HCT116 (cell line): ENCODE results near the gene ROBO1.

ENCODE experiments used
- CEBPB ChIP-seq: IDR thresholded peaks from 2 replicates; pipeline ENCODE4 v1.6.1; 2012; ENCODE audit warnings: low read depth
- EZH2phosphoT487 ChIP-seq: fragments of 200-600 bp; IDR thresholded peaks from 2 replicates; pipeline ENCODE4 v1.6.1; 2018; ENCODE audit warnings: antibody characterized with exemption, borderline replicate concordance
- JUND ChIP-seq: IDR thresholded peaks from 2 replicates; pipeline ENCODE4 v1.6.1; 2012
- MAX ChIP-seq: IDR thresholded peaks from 2 replicates; pipeline ENCODE4 v1.6.1; 2012
- POLR2A ChIP-seq: IDR thresholded peaks from 2 replicates; pipeline ENCODE4 v1.7.0; 2011; ENCODE audit warnings: borderline replicate concordance; ENCODE audit not compliant: insufficient read depth, insufficient read length; ENCODE audit errors: extremely low read depth
- POLR2AphosphoS5 ChIP-seq: IDR thresholded peaks from 2 replicates; pipeline ENCODE4 v1.6.1; 2011; ENCODE audit warnings: mild to moderate bottlenecking, low read depth, low read length, moderate library complexity
- RAD21 ChIP-seq: IDR thresholded peaks from 2 replicates; pipeline ENCODE4 v1.6.1; 2012; ENCODE audit warnings: low read depth, mild to moderate bottlenecking
- REST ChIP-seq: IDR thresholded peaks from 2 replicates; pipeline ENCODE4 v1.6.1; 2012; ENCODE audit warnings: low read depth
- SP1 ChIP-seq: IDR thresholded peaks from 2 replicates; pipeline ENCODE4 v1.6.1; 2012; ENCODE audit warnings: low read depth
- TCF7L2 ChIP-seq: IDR thresholded peaks from 2 replicates; pipeline ENCODE4 v1.7.0; 2011; ENCODE audit warnings: borderline replicate concordance, inconsistent platforms; ENCODE audit not compliant: insufficient read depth, insufficient read length; ENCODE audit errors: extremely low read depth
- YY1 ChIP-seq: IDR thresholded peaks from 2 replicates; pipeline ENCODE4 v1.6.1; 2011; ENCODE audit warnings: low read length, low read depth, moderate library complexity, mild to moderate bottlenecking; ENCODE audit not compliant: insufficient replicate concordance; ENCODE audit errors: extremely low read depth
- ZNF274 ChIP-seq: fragments of 200-500 bp; sonication (Bioruptor generic); IDR thresholded peaks from 2 replicates; pipeline ENCODE4 v1.6.1; 2014; ENCODE audit warnings: mild to moderate bottlenecking, low read depth, low read length, inconsistent platforms
- TF ChIP-seq, protein P1 (sequence below), 3 experiments: fragments of 200-600 bp in 1 of 3; sonication (generic) in 1 of 3; IDR thresholded peaks in 2 of 3; conservative IDR thresholded peaks in 1 of 3; 2 replicates each; pipeline ENCODE4 v1.5.1; 2012 to 2017; ENCODE audit warnings: low read depth in 2 of 3, low read length in 2 of 3, antibody characterized with exemption in 1 of 3, borderline replicate concordance in 1 of 3, control low read depth in 1 of 3, mild to moderate bottlenecking in 1 of 3, mixed read lengths in 1 of 3, mixed run types in 1 of 3, moderate library complexity in 1 of 3; ENCODE audit not compliant: insufficient read depth in 1 of 3
- TF ChIP-seq, protein P2 (sequence below): IDR thresholded peaks from 2 replicates; pipeline ENCODE4 v1.6.1; 2012

- TF ChIP-seq POLR2AphosphoS5 (no peak), TCF7L2 (no peak), POLR2A (no peak), REST (no peak), EZH2phosphoT487 (no peak), YY1 (no peak), RAD21 (no peak), SP1 (no peak), CEBPB (no peak), ZNF274 (no peak), JUND (no peak), MAX (no peak)
- TF ChIP-seq, protein P1, sequence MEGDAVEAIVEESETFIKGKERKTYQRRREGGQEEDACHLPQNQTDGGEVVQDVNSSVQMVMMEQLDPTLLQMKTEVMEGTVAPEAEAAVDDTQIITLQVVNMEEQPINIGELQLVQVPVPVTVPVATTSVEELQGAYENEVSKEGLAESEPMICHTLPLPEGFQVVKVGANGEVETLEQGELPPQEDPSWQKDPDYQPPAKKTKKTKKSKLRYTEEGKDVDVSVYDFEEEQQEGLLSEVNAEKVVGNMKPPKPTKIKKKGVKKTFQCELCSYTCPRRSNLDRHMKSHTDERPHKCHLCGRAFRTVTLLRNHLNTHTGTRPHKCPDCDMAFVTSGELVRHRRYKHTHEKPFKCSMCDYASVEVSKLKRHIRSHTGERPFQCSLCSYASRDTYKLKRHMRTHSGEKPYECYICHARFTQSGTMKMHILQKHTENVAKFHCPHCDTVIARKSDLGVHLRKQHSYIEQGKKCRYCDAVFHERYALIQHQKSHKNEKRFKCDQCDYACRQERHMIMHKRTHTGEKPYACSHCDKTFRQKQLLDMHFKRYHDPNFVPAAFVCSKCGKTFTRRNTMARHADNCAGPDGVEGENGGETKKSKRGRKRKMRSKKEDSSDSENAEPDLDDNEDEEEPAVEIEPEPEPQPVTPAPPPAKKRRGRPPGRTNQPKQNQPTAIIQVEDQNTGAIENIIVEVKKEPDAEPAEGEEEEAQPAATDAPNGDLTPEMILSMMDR (IDR thresholded peaks at IDR 0.05 in 2 of 3, conservative IDR thresholded peaks at IDR 0.05 in 1 of 3; ENCODE audit: borderline replicate concordance in 1 of 3, insufficient read depth in 1 of 3, low read depth in 2 of 3, low read length in 2 of 3) = no peak
- TF ChIP-seq, protein P2, sequence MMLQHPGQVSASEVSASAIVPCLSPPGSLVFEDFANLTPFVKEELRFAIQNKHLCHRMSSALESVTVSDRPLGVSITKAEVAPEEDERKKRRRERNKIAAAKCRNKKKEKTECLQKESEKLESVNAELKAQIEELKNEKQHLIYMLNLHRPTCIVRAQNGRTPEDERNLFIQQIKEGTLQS = no peak
These were observed 1.2 kb downstream of the ROBO1 start for GRCh38 chr3:79766496-79767193.
